ENCODE data around the gene ONECUT3. TPM values are rescaled to one million over a fixed set of nuclear protein-coding genes. Genes with fewer than 3 reads are reported as not detected.

ONECUT3 gene
- total and polyA plus RNA-seq, 4 experiments from 2014 or later, result not detected

GRCh38 chr19:1819341-1820255, 66.3 kb downstream of the ONECUT3 start:
- H3K36me3 ChIP-seq (ENCODE audit: insufficient read depth, low read length), result peaks cover 57% of the 10 kb centered on the region
- H3K9me3 ChIP-seq (ENCODE audit: control insufficient read depth in 1 of 2, low read length in 2 of 2), result no peaks in the 10 kb centered on the region
- H3K4me3 ChIP-seq (ENCODE audit: low read length in 2 of 2), result no peak overlapping the region
- H3K4me3 Mint-ChIP-seq, result no peak overlapping the region
- POLR2A ChIA-PET (ENCODE audit: partially characterized antibody), result no interaction called here
- DNase-seq, result no peak
- CTCF ChIA-PET (ENCODE audit: partially characterized antibody), result no interaction called here
- intact Hi-C loops (cut with micrococcal nuclease), result loop anchor here (10.0 kb wide), 1 partner anchor 145 kb away; no protein-coding TSS in a partner anchor
- peaks cover 11 to 39% of the 10 kb centered on the region in 2 donors for H3K36me3 Mint-ChIP-seq
- H3K9me3 Mint-ChIP-seq, result no peaks in the 10 kb centered on the region
- H3K27me3 ChIP-seq (ENCODE audit: insufficient read depth, low read length), result no peaks in the 10 kb centered on the region
- H3K27ac ChIP-seq (ENCODE audit: low read depth, low read length), result no peak overlapping the region
- H3K4me1 Mint-ChIP-seq, result peaks cover 0 to 1% (median 0%) of the 10 kb centered on the region in 4 donors
- H3K4me1 ChIP-seq (ENCODE audit: insufficient read depth, low read length), result no peaks in the 10 kb centered on the region
- H3K27ac Mint-ChIP-seq, result no peak overlapping the region
- no peaks in the 10 kb centered on the region for H3K27me3 Mint-ChIP-seq

DNA sequence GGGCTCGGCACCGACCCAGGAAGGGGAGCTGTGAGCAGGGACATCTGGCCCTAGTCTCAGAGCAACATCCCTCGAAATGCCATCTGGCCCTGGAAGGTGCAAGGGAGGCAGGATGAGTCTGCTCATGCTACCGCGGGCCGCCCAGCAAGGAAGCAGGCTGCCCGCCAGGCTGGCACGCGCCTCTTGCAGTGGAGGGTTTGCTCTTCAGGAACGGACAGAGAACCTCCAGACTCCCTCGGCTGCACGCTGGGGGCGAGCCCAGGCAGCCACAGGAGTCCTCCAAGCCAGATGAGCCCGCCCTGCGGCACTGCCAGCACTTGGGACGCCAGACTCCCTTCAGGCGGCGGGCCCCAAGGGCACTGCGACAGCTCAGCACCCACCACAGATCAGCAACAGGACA, 68.9 kb downstream of the ONECUT3 start:
- no peak overlapping the region for H3K4me3 ChIP-seq (ENCODE audit: low read length in 2 of 2)
- no peak overlapping the region for H3K27ac Mint-ChIP-seq
- H3K4me1 Mint-ChIP-seq, result peaks cover 0 to 5% (median 1%) of the 10 kb centered on the region in 4 donors
- H3K4me1 ChIP-seq (ENCODE audit: insufficient read depth, low read length), result peaks cover 6% of the 10 kb centered on the region
- intact Hi-C loops (cut with micrococcal nuclease), result loop anchor here (10.0 kb wide), 1 partner anchor 147 kb away; no protein-coding TSS in a partner anchor
- ChIA-PET POLR2A (ENCODE audit: partially characterized antibody) (no interaction called here), CTCF (ENCODE audit: partially characterized antibody) (interaction anchor here (0.6 kb wide), 1 partner anchor 281 kb away, joined by 3 read pairs; no protein-coding TSS in a partner anchor)
- H3K27ac ChIP-seq (ENCODE audit: low read depth, low read length), result no peak overlapping the region
- no peaks in the 10 kb centered on the region for H3K9me3 Mint-ChIP-seq
- peaks cover 52% of the 10 kb centered on the region for H3K36me3 ChIP-seq (ENCODE audit: insufficient read depth, low read length)
- no peaks in the 10 kb centered on the region for H3K9me3 ChIP-seq (ENCODE audit: control insufficient read depth in 1 of 2, low read length in 2 of 2)
- DNase-seq, result no peak
- peaks cover 7 to 38% of the 10 kb centered on the region in 2 donors for H3K36me3 Mint-ChIP-seq
- H3K27me3 ChIP-seq (ENCODE audit: insufficient read depth, low read length), result no peaks in the 10 kb centered on the region
- no peaks in the 10 kb centered on the region for H3K27me3 Mint-ChIP-seq
- H3K4me3 Mint-ChIP-seq, result no peak overlapping the region

- peaks cover 44% of the 10 kb centered on the region for H3K36me3 ChIP-seq (ENCODE audit: insufficient read depth, low read length)
- H3K36me3 Mint-ChIP-seq, result peaks cover 7 to 35% of the 10 kb centered on the region in 2 donors
- ChIA-PET POLR2A (ENCODE audit: partially characterized antibody) (interaction anchor here (1.1 kb wide), 1 partner anchor 33 kb away, joined by 3 read pairs; no protein-coding TSS in a partner anchor), CTCF (ENCODE audit: partially characterized antibody) (interaction anchor here (7.6 kb wide), 1 partner anchor 16 kb away, joined by 77 read pairs; no protein-coding TSS in a partner anchor)
- H3K27me3 Mint-ChIP-seq, result no peaks in the 10 kb centered on the region
- peaks cover 6% of the 10 kb centered on the region for H3K4me1 ChIP-seq (ENCODE audit: insufficient read depth, low read length)
- H3K27ac ChIP-seq (ENCODE audit: low read depth, low read length), result no peak overlapping the region
- no peaks in the 10 kb centered on the region for H3K27me3 ChIP-seq (ENCODE audit: insufficient read depth, low read length)
- no peaks in the 10 kb centered on the region for H3K9me3 ChIP-seq (ENCODE audit: control insufficient read depth in 1 of 2, low read length in 2 of 2)
- intact Hi-C loops (cut with micrococcal nuclease), result loop anchor here (10.0 kb wide), 1 partner anchor 148 kb away; no protein-coding TSS in a partner anchor
- no peak overlapping the region for H3K4me3 ChIP-seq (ENCODE audit: low read length in 2 of 2)
- H3K4me1 Mint-ChIP-seq, result peaks cover 0 to 5% (median 1%) of the 10 kb centered on the region in 4 donors
- no peak overlapping the region for H3K27ac Mint-ChIP-seq
- H3K9me3 Mint-ChIP-seq, result no peaks in the 10 kb centered on the region
- DNase-seq, result no peak
- H3K4me3 Mint-ChIP-seq, result no peak overlapping the region
Observed at GRCh38 chr19:1823020-1823419, 69.7 kb downstream of the ONECUT3 start.

- DNase-seq, result no peak
- Mint-ChIP-seq H3K4me3 (no peak overlapping the region), H3K27ac (no peak overlapping the region), H3K4me1 (peaks cover 0 to 5% (median 1%) of the 10 kb centered on the region in 4 donors), H3K9me3 (no peaks in the 10 kb centered on the region), H3K27me3 (no peaks in the 10 kb centered on the region), H3K36me3 (peaks cover 7 to 33% of the 10 kb centered on the region in 2 donors)
- Histone ChIP-seq H3K36me3 (ENCODE audit: insufficient read depth, low read length) (peaks cover 37% of the 10 kb centered on the region), H3K9me3 (ENCODE audit: control insufficient read depth in 1 of 2, low read length in 2 of 2) (no peaks in the 10 kb centered on the region), H3K4me1 (ENCODE audit: insufficient read depth, low read length) (peaks cover 6% of the 10 kb centered on the region), H3K27ac (ENCODE audit: low read depth, low read length) (no peak overlapping the region), H3K27me3 (ENCODE audit: insufficient read depth, low read length) (no peaks in the 10 kb centered on the region), H3K4me3 (ENCODE audit: low read length in 2 of 2) (no peak overlapping the region)
- CTCF ChIA-PET (ENCODE audit: partially characterized antibody), result interaction anchor here (0.7 to 7.6 kb wide), 2 partner anchors 16 to 1971 kb away, joined by 3 to 77 read pairs; no protein-coding TSS in a partner anchor
- intact Hi-C loops (cut with micrococcal nuclease), result loop anchor here (10.0 kb wide), 1 partner anchor 149 kb away; no protein-coding TSS in a partner anchor
- POLR2A ChIA-PET (ENCODE audit: partially characterized antibody), result interaction anchor here (1.1 kb wide), 1 partner anchor 32 kb away, joined by 3 read pairs; no protein-coding TSS in a partner anchor
Observed at GRCh38 chr19:1823539-1824251, 70.4 kb downstream of the ONECUT3 start.

- H3K4me3 ChIP-seq (ENCODE audit: low read length in 2 of 2), result no peak overlapping the region
- Mint-ChIP-seq H3K4me3 (no peak overlapping the region), H3K9me3 (no peaks in the 10 kb centered on the region), H3K27ac (peak overlapping the region in 2 of 7 donors; percentile 13 to 29), H3K4me1 (peaks cover 0 to 5% (median 1%) of the 10 kb centered on the region in 4 donors), H3K27me3 (no peaks in the 10 kb centered on the region), H3K36me3 (peaks cover 7 to 33% of the 10 kb centered on the region in 2 donors)
- H3K27ac ChIP-seq (ENCODE audit: low read depth, low read length), result no peak overlapping the region
- no peaks in the 10 kb centered on the region for H3K27me3 ChIP-seq (ENCODE audit: insufficient read depth, low read length)
- CTCF ChIA-PET (ENCODE audit: partially characterized antibody), result interaction anchor here (0.7 to 7.6 kb wide), 4 partner anchors 15 to 1971 kb away, joined by 3 to 77 read pairs (median 19); no protein-coding TSS in a partner anchor
- intact Hi-C loops (cut with micrococcal nuclease), result loop anchor here (10.0 kb wide), 1 partner anchor 149 kb away; no protein-coding TSS in a partner anchor
- peaks cover 6% of the 10 kb centered on the region for H3K4me1 ChIP-seq (ENCODE audit: insufficient read depth, low read length)
- no peak for DNase-seq
- H3K9me3 ChIP-seq (ENCODE audit: control insufficient read depth in 1 of 2, low read length in 2 of 2), result no peaks in the 10 kb centered on the region
- peaks cover 37% of the 10 kb centered on the region for H3K36me3 ChIP-seq (ENCODE audit: insufficient read depth, low read length)
- POLR2A ChIA-PET (ENCODE audit: partially characterized antibody), result no interaction called here
Observed at GRCh38 chr19:1824252-1824622, 70.9 kb downstream of the ONECUT3 start.

DNA sequence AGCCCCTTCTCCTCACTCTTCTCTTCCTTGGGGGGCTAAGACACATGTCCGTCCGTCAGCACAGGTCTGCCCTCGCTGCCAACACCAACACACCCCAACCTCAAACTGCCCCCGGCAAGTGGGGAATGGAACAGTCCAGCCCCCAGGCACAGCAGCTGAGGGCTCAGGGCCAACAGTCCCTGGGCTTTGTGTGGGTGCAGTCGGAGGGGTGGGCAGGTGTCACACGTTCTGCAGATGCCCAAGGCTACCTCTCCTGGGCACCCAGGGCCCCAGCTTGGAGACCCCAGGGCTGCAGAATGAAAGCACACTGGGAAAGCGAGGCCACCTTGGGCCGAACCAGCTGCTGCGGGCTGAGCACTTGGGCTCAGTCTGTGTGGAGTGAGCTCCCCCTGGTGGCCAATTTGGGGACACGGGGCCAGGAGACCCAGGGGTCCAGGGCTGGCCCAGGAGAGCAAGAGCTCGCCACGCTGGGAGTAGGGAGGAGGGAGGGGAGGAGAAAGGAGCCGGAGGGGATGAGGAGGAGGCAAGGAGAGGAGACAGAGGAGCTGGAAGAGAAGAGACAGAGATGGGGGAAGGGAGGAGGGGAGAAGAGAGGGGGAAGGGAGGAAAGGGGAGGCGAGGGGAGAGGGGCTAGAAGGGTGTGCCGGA, 72.7 kb downstream of the ONECUT3 start:
- no peak overlapping the region for H3K4me3 ChIP-seq (ENCODE audit: low read length in 2 of 2)
- Mint-ChIP-seq H3K27me3 (no peaks in the 10 kb centered on the region), H3K4me1 (peaks cover 0 to 9% (median 2%) of the 10 kb centered on the region in 4 donors), H3K9me3 (no peaks in the 10 kb centered on the region), H3K36me3 (peaks cover 4 to 30% of the 10 kb centered on the region in 2 donors), H3K4me3 (peak overlapping the region in 2 of 8 donors; percentile 2 to 59), H3K27ac (peak overlapping the region in 1 of 7 donors; percentile 47)
- intact Hi-C loops (cut with micrococcal nuclease), result loop anchor here (1.0 to 10.0 kb wide), 2 partner anchors 38 to 151 kb away; no protein-coding TSS in a partner anchor
- H3K27ac ChIP-seq (ENCODE audit: low read depth, low read length), result no peak overlapping the region
- no peaks in the 10 kb centered on the region for H3K9me3 ChIP-seq (ENCODE audit: control insufficient read depth in 1 of 2, low read length in 2 of 2)
- peaks cover 6% of the 10 kb centered on the region for H3K4me1 ChIP-seq (ENCODE audit: insufficient read depth, low read length)
- DNase-seq, result peak; percentile 70 to 75 (median 73)
- POLR2A ChIA-PET (ENCODE audit: partially characterized antibody), result interaction anchor here (0.7 to 1.1 kb wide), 5 partner anchors 15 to 222 kb away, joined by 3 to 4 read pairs (median 3); no protein-coding TSS in a partner anchor
- H3K27me3 ChIP-seq (ENCODE audit: insufficient read depth, low read length), result no peaks in the 10 kb centered on the region
- peaks cover 33% of the 10 kb centered on the region for H3K36me3 ChIP-seq (ENCODE audit: insufficient read depth, low read length)
- CTCF ChIA-PET (ENCODE audit: partially characterized antibody), result interaction anchor here (0.6 to 7.6 kb wide), 31 partner anchors 8 to 1308 kb away, joined by 3 to 77 read pairs (median 4); no protein-coding TSS in a partner anchor

Measured in CD4-positive, alpha-beta memory T cell (primary cell).